IPS-15b (cell line): ENCODE measurements around the gene RANBP10.

Source experiments
- H3K27me3 ChIP-seq: one replicate; pipeline ENCODE4 v1.6.1; 2013; ENCODE audit warnings: low read length; ENCODE audit not compliant: control insufficient read depth, insufficient read depth
- H3K36me3 ChIP-seq: one replicate; pipeline ENCODE4 v1.6.1; 2013; ENCODE audit warnings: low read length; ENCODE audit not compliant: control insufficient read depth, insufficient read depth
- H3K4me1 ChIP-seq: one replicate; pipeline ENCODE4 v1.6.1; 2013; ENCODE audit warnings: mild to moderate bottlenecking, low read length; ENCODE audit not compliant: control insufficient read depth, insufficient read depth
- H3K4me3 ChIP-seq: one replicate; pipeline ENCODE4 v1.5.1; 2013; ENCODE audit warnings: low read depth, low read length
- H3K9ac ChIP-seq: one replicate; pipeline ENCODE4 v1.6.1; 2013; ENCODE audit warnings: low read depth, mild to moderate bottlenecking, low read length
- H3K9me3 ChIP-seq: one replicate; pipeline ENCODE4 v1.6.1; 2013; ENCODE audit warnings: mild to moderate bottlenecking, low read length; ENCODE audit not compliant: control insufficient read depth, insufficient read depth

Gene RANBP10

DNA sequence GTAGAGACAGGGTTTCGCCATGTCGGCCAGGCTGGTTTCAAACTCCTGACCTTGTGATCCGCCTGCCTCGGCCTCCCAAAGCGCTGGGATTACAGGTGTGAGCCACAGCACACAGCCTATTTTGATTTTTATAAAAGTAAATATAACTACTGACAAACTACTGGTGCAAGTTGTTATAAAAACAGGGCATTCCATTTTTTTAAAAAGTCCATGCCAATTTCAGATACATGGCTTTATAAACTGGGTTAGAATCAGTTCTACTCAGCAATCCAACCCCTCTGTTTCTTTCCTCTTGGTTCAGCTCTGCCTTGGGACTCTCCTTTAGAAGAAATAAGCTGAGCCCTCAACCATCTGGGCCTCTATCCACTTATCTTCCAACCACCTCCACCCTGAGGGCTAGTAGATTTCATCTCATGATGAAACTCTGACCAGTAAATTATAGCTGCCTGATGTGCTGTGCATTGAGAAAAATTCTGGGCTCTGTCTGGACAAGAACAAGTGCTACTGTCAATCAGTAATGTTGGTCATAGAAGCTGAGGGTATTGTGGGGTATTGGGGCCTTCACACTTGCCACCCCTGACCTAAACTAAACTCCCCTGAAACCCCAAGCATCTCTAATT, 10.2 kb downstream of the RANBP10 start:
- H3K4me1 ChIP-seq: no peaks in the 10 kb centered on the region
- H3K9ac ChIP-seq: no peak overlapping the region
- no peaks in the 10 kb centered on the region for H3K27me3 ChIP-seq
- H3K9me3 ChIP-seq: no peaks in the 10 kb centered on the region
- peaks cover 5% of the 10 kb centered on the region for H3K36me3 ChIP-seq
- H3K4me3 ChIP-seq: no peak overlapping the region

DNA sequence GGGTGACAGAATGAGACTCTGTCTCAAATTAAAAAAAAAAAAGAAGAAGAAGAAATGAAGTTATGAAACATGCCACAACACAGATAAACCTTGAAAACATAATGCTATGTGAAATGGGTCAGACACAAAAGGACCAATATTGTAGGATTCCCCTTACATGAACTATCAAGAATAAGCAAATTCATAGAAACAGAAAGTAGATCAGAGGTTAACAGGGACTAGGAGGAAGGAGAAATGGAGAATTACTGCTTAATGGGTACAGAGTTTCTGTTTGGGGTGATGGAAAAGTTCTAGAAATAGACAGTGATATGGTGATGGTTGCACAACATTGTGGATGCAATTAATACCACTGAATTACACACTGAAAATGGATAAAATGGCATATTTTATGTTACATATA, 16.3 kb downstream of the RANBP10 start:
- Histone ChIP-seq H3K27me3 (no peaks in the 10 kb centered on the region), H3K9ac (no peak overlapping the region), H3K4me1 (no peaks in the 10 kb centered on the region), H3K4me3 (no peak overlapping the region), H3K9me3 (no peaks in the 10 kb centered on the region), H3K36me3 (no peaks in the 10 kb centered on the region)

DNA sequence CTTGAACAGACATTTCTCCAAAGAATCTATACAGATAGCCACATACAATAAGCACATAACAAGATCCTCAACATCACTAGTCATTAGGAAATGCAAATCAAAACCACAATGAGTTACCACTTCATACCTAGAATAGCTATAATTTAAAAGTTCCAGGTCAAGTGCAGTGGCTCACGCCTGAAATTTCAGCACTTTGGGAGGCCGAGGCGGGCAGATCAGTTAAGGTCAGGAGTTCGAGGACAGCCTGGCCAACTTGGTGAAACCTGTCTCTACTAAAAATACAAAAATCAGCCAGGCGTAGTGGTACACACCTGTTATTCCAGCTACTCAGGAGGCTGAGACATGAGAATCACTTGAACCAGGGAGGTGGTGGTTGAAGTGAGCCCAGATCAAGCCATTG, 19.9 kb downstream of the RANBP10 start:
- Histone ChIP-seq H3K4me3 (no peak overlapping the region), H3K4me1 (no peaks in the 10 kb centered on the region), H3K9ac (no peak overlapping the region), H3K27me3 (no peaks in the 10 kb centered on the region), H3K36me3 (no peaks in the 10 kb centered on the region), H3K9me3 (no peaks in the 10 kb centered on the region)

DNA sequence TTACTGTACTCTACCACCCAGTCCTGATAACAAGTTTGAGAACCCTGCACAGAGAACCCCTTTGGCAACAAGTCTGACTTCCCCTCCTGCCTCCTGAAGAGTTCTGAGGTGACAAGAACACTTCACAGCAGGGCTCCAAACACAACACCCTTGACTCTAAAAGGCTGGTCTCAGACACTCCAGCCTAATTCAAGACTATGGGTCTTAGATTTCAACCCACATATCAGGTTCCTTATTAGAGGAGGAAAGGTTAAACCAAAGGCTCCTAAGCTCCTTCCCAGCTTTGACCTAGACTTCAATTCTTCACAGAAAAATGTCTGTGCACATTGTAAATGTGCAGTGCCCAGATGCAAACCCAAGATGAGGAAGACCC, 23.0 kb downstream of the RANBP10 start:
- H3K27me3 ChIP-seq: no peaks in the 10 kb centered on the region
- no peak overlapping the region for H3K4me3 ChIP-seq
- no peak overlapping the region for H3K9ac ChIP-seq
- H3K4me1 ChIP-seq: no peaks in the 10 kb centered on the region
- no peaks in the 10 kb centered on the region for H3K9me3 ChIP-seq
- H3K36me3 ChIP-seq: no peaks in the 10 kb centered on the region

DNA sequence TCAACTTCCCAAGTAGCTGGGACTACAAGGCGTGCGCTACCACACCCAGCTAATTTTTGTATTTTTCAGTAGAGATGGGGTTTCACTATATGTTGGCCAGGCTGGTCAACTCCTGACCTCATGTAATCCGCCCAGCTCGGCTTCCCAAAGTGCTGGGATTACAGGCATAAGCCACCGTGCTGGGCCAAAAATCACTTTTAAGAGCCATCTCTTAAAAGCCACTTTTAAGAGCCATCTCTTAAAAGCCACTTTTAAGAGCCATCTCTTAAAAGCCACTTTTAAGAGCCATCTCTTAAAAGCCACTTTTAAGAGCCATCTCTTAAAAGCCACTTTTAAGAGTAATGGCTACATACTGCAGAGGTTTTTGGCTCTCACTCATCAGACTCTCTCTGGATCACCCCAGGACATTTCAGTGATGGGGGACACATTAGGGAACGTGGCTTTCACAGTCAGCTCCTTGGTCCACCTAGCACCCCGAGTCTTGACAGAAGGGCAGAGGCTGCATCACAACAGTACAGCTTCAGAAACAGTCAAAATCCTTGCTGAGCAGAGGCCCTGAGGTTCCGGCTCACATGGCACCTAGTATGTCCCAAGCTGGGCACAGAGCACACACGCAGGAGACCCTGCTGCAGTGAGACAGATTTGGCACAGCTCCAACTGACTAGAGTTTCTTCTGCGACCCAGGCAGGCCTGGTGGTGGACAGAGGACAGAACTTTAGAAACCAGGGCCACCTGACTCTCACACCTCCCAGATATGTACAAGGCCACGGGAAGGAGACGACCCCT, 23.6 kb downstream of the RANBP10 start:
- no peaks in the 10 kb centered on the region for H3K27me3 ChIP-seq
- no peak overlapping the region for H3K9ac ChIP-seq
- no peaks in the 10 kb centered on the region for H3K4me1 ChIP-seq
- no peak overlapping the region for H3K4me3 ChIP-seq
- H3K36me3 ChIP-seq: no peaks in the 10 kb centered on the region
- no peaks in the 10 kb centered on the region for H3K9me3 ChIP-seq

DNA sequence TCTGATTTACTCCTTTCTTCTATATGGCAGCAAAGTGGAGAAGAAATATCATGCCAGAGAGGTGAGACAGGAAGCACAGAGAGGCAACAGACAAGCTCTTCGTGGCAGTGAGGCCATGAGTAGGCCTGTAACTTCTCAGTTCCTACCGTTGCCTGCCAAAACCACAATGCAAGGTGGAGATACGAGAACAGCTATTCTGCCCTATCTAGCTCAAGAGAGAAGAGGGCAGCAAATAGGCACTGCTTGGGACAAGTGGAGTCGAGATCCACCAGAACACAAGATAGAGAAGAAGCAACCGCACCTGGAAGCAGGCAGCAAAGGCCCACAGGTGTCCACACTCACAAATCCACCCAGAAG, 24.8 kb downstream of the RANBP10 start:
- no peaks in the 10 kb centered on the region for H3K4me1 ChIP-seq
- no peaks in the 10 kb centered on the region for H3K36me3 ChIP-seq
- no peak overlapping the region for H3K9ac ChIP-seq
- H3K4me3 ChIP-seq: no peak overlapping the region
- H3K9me3 ChIP-seq: no peaks in the 10 kb centered on the region
- no peaks in the 10 kb centered on the region for H3K27me3 ChIP-seq

DNA sequence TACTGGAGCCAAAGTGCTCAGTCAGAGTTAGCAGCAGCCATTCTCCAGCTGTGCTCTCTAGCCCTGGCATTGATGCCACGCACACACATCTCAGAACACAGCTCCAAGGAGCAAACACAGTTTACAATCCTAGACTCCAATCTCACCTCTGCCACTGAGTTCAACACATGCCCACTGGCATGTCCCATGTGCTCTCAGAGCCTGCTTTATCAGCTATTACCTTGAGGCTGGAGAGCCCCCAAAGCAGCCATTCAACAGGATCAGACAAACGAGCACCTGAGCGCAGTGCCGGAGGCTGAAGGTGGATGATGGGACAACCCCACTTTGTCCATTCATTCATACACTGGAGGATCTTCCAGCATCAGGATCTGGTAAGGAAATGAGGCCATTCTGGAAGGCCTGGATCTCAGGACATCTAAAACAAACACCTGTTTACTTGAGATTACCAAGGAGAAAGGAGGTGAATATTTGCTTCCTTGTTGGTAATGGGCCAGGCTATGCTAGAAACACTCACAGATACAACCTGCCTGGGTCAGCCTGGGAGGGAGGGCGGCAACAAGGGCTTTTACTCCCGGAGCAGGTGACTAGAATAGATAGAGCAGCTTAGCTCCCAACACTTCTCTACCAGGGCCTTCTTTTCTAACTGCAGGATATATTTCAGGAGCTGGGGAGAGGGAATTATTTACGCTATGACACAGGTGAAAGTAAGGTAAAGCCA, 25.4 kb downstream of the RANBP10 start:
- no peaks in the 10 kb centered on the region for H3K27me3 ChIP-seq
- H3K9ac ChIP-seq: no peak overlapping the region
- no peaks in the 10 kb centered on the region for H3K9me3 ChIP-seq
- no peak overlapping the region for H3K4me3 ChIP-seq
- no peaks in the 10 kb centered on the region for H3K36me3 ChIP-seq
- H3K4me1 ChIP-seq: no peaks in the 10 kb centered on the region

DNA sequence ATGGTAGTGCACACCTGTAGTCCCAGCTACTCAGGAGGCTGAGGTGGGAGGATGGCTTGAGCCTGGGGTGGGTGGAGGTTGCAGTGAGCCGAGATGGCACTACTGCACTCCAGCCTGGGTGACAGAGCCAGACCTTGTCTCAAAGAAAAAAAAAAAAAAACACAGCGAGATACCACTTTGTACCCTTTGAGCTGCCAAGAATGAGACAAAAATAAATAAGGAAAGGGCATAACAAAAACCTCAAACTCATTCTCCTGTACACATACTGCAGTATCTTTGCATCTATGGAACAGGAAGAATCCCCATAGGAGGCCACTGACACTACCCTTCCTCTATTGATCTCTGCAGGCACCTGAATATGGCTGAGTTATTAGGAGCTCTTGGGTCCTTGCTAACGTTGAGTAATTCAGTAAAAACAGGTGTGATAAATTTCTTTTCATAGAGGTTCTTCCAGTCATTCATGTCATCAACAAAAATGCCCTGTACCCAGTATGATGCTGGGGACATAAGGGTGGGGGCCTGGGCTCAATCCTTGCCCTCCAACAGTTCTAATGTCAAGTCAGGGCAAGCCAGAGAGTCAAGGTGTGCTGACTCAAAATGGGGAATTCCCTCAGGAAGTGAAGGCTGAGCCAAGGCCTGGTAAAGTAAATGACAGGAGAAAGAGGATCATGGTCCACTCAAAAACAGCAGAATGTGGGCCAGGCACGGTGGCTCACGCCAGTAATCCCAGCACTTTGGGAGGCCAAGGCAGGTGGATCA, 26.9 kb downstream of the RANBP10 start:
- H3K9ac ChIP-seq: no peak overlapping the region
- H3K36me3 ChIP-seq: no peaks in the 10 kb centered on the region
- no peak overlapping the region for H3K4me3 ChIP-seq
- H3K4me1 ChIP-seq: no peaks in the 10 kb centered on the region
- no peaks in the 10 kb centered on the region for H3K27me3 ChIP-seq
- no peaks in the 10 kb centered on the region for H3K9me3 ChIP-seq

DNA sequence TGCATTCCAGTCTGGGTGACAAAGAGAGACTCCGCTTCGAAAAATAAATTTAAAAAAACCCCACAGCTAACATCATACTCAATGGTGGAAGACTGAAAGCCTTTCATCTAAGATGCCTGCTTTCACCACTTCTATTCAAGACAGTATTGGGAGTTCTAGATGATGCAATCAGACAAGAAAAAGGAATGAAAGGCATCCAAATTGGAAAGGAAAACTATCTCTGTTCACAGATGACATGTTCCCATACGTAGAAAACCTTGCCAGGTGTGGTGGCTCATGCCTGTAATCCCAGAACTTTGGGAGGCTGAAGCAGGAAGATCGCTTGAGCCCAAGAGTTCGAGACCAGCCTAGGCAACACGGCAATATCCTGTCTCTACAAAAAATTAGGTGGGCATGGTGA, 31.1 kb downstream of the RANBP10 start:
- no peaks in the 10 kb centered on the region for H3K27me3 ChIP-seq
- H3K36me3 ChIP-seq: no peaks in the 10 kb centered on the region
- no peaks in the 10 kb centered on the region for H3K4me1 ChIP-seq
- H3K9me3 ChIP-seq: no peaks in the 10 kb centered on the region
- H3K4me3 ChIP-seq: no peak overlapping the region
- H3K9ac ChIP-seq: no peak overlapping the region

DNA sequence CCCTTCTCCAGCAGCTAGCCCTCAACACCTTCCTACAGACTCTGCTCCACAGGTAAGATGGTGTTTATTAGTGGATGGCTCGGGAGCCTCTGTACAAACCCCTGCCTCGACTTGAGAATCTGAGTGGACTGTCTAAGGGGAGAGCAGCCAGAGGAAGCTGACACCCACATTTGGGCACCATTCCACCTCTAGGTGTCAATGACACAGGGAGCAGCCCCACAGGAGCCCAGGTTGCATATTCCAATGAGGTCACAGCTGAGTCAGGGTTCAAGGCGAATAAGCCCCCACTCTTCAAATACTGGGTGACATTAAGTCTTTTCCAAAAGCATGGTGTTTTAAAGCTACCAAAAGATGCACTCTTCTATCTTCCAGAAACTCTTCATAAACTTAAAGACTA, 31.9 kb downstream of the RANBP10 start:
- Histone ChIP-seq H3K4me1 (no peaks in the 10 kb centered on the region), H3K4me3 (no peak overlapping the region), H3K9ac (no peak overlapping the region), H3K36me3 (no peaks in the 10 kb centered on the region), H3K9me3 (no peaks in the 10 kb centered on the region), H3K27me3 (no peaks in the 10 kb centered on the region)

DNA sequence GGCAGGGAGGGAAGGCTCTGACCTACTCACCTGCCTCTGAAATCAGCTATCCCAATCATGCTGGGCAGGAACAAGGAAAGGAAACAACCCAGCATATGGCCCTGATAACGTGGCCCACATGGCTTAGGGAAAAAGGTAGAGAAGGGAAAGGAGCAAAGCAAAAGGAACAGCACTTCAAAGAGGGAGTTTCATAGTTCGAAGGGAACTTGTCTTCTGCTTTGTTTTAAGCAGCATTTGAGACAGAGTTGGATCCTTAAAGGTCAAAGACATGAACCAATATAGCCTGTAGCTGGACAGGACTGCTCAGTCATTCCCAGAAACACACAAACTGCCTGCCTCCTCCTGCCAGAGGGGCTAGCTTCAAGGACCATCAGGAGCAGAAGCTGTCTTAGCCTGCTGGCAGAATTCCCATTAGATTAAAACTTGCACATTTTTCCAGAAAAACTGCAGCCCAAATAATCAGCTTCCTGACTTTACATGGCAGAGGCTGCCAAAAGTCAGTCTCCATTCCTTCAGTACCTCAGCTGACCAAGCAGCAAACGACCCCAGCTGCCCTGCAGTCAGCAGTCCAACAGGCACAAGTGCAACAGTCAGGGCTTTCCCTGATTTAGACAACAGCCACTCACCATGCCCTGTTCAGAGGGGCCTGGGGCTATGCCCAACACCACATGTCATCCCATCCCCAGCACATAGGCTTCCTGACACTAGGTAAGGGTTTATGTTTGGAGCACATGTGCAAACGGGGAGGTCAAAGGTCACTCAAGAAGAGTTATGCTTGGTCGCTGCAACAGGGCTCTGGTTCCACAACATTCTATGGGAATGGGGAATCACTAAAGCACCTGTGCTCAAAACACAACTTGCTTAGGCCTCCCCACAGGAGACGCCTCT, 32.5 kb downstream of the RANBP10 start:
- Histone ChIP-seq H3K9ac (no peak overlapping the region), H3K4me1 (no peaks in the 10 kb centered on the region), H3K4me3 (no peak overlapping the region), H3K9me3 (no peaks in the 10 kb centered on the region), H3K36me3 (no peaks in the 10 kb centered on the region), H3K27me3 (no peaks in the 10 kb centered on the region)
